ENCODE results near the gene EQTN. TPM values are rescaled to one million over a fixed set of nuclear protein-coding genes. Genes with fewer than 3 reads are reported as not detected.
A peak's percentile ranks its signal among the peaks of the same experiment; 100 is the strongest.

Gene EQTN
- total and polyA plus RNA-seq, 2 of the 4 experiments (the other 2 are of a cell fraction) = not detected

GRCh38 chr9:27276193-27277030 is 20.5 kb downstream of the EQTN start:
- Histone ChIP-seq H4K20me1 (ENCODE audit: insufficient read depth, low read length) (no peaks in the 10 kb centered on the region), H2AFZ (replicated peaks; ENCODE audit: low read length, poor library complexity) (no peak overlapping the region), H3K79me1 (ENCODE audit: low read depth in 1 of 2, low read length in 2 of 2) (no peaks in the 10 kb centered on the region), H4K8ac (ENCODE audit: low read depth in 2 of 2, low read length in 2 of 2) (peak overlapping the region; percentile 26 to 45; a peak in 3 of 4 replicates), H2BK5ac (ENCODE audit: low read depth, low read length, poor library complexity, severe bottlenecking) (peak overlapping the region; percentile 31), H3K9me3 (ENCODE audit: control insufficient read depth, insufficient read depth, low read length) (no peaks in the 10 kb centered on the region), H3K4me2 (ENCODE audit: low read depth, low read length) (peak overlapping the region; percentile 18; the same call in 1 of the 2 replicates), H2AK5ac (ENCODE audit: low read depth, low read length) (no peak overlapping the region), H3K9me1 (ENCODE audit: insufficient read depth, low read length) (no peaks in the 10 kb centered on the region), H2AK9ac (replicated peaks; ENCODE audit: low read depth, low read length, poor library complexity) (no peak overlapping the region), H2BK120ac (ENCODE audit: low read depth, low read length) (peak overlapping the region; percentile 73), H3K4me3 (ENCODE audit: insufficient read depth, low read depth, low read length) (no peak overlapping the region), H3K27ac (ENCODE audit: insufficient read depth, low read length) (peak overlapping the region; percentile 14; the same call in 1 of the 2 replicates), H3K18ac (ENCODE audit: low read depth, low read length) (peak overlapping the region; percentile 92; the same call in 1 of the 2 replicates), H3K4me1 (ENCODE audit: control insufficient read depth, insufficient read depth, low read length) (peaks cover 4% of the 10 kb centered on the region), H2BK15ac (ENCODE audit: low read depth, low read length) (peak overlapping the region; percentile 48; the same call in 2 of the 3 replicates), H3K27me3 (ENCODE audit: control insufficient read depth, insufficient read depth, low read length) (peaks cover 2% of the 10 kb centered on the region), H3K56ac (ENCODE audit: extremely low read depth, insufficient read depth, low read length) (no peak overlapping the region; the same call in 1 of the 2 replicates), H3K14ac (replicated peaks; ENCODE audit: low read depth, low read length) (no peak overlapping the region; the same call in 1 of the 2 replicates), H3K4ac (ENCODE audit: low read depth, low read length) (0 out of 2 replicates have a peak overlapping the region, but pooled peaks have one; percentile 1), H2BK20ac (ENCODE audit: low read depth, low read length) (peak overlapping the region; percentile 90; the same call in 1 of the 2 replicates), H3K23ac (ENCODE audit: low read depth, low read length) (no peak overlapping the region), H4K5ac (ENCODE audit: low read depth, low read length) (peak overlapping the region; percentile 89), H3K36me3 (ENCODE audit: control insufficient read depth, insufficient read depth, low read length) (no peaks in the 10 kb centered on the region), H3K9ac (ENCODE audit: low read depth, low read length) (peak overlapping the region; percentile 4; the same call in 1 of the 2 replicates), H4K91ac (ENCODE audit: insufficient read depth, low read depth, low read length) (peak overlapping the region; percentile 59; the same call in 1 of the 2 replicates)
- DNase-seq (peak; percentile 67), ATAC-seq (ENCODE audit: low read depth) (peak; percentile 70)
- TF ChIP-seq CHD1 (IDR thresholded peaks at IDR 0.05; ENCODE audit: low read depth, low read length) (no peak), FOS (IDR thresholded peaks at IDR 0.05; ENCODE audit: low read depth, low read length) (no peak), SMC3 (IDR thresholded peaks at IDR 0.05; ENCODE audit: low read depth, low read length) (peak; percentile 87), RAD21 (IDR thresholded peaks at IDR 0.05; ENCODE audit: low read length) (peak; percentile 95)
- TF ChIP-seq, protein P1, sequence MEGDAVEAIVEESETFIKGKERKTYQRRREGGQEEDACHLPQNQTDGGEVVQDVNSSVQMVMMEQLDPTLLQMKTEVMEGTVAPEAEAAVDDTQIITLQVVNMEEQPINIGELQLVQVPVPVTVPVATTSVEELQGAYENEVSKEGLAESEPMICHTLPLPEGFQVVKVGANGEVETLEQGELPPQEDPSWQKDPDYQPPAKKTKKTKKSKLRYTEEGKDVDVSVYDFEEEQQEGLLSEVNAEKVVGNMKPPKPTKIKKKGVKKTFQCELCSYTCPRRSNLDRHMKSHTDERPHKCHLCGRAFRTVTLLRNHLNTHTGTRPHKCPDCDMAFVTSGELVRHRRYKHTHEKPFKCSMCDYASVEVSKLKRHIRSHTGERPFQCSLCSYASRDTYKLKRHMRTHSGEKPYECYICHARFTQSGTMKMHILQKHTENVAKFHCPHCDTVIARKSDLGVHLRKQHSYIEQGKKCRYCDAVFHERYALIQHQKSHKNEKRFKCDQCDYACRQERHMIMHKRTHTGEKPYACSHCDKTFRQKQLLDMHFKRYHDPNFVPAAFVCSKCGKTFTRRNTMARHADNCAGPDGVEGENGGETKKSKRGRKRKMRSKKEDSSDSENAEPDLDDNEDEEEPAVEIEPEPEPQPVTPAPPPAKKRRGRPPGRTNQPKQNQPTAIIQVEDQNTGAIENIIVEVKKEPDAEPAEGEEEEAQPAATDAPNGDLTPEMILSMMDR (conservative IDR thresholded peaks at IDR 0.05; ENCODE audit: low read depth, low read length) = peak; percentile 84
- dilution Hi-C loops (cut with HindIII; ENCODE audit: low sequenced_read_pairs, unreplicated experiment) (no loop called here), intact Hi-C loops (cut with micrococcal nuclease) (loop anchor here (1.0 to 5.0 kb wide), 9 partner anchors 30 to 532 kb away; partner anchors contain the start of genes CAAP1 and PLAA), in situ Hi-C loops (cut with MboI; ENCODE audit: low sequenced_read_pairs) (loop anchor here (5.0 to 10.0 kb wide), 2 partner anchors 239 to 532 kb away; no protein-coding TSS in a partner anchor)
- ChIA-PET CTCF (interaction anchor here (0.7 to 1.4 kb wide), 6 partner anchors 9 to 348 kb away, joined by 3 read pairs; no protein-coding TSS in a partner anchor), POLR2A (ENCODE audit: unreplicated experiment) (no interaction called here)
- no CpG with 5 or more reads among the region's 12 CpGs for WGBS, 2 experiments (ENCODE audit: extremely low coverage in 2 of 2, insufficient read length in 1 of 2)
- no TSS peak for BruUV-seq (replicated peaks)

All from IMR-90 (cell line).